Left ventricle myocardium superior (tissue), 1 donor: Measurements from ENCODE around the gene GABBR2. TPM values are rescaled to one million over a fixed set of nuclear protein-coding genes. Genes with fewer than 3 reads are reported as not detected.
A peak's percentile ranks its signal among the peaks of the same experiment; 100 is the strongest.
"Not testable (repeated sequence)": the region's sequence is repeated elsewhere in the genome, so short reads cannot be mapped to it uniquely, and the experiment has no call there.

Source experiments
- ATAC-seq: fragments of 200-7000 bp; cut with Tn5 transposase; one replicate; pipeline ENCODE4 v1.9.1; 2020; ENCODE audit warnings: mild to moderate bottlenecking, moderate library complexity
- DNase-seq: peaks from one replicate; pipeline ENCODE4 v3.0.0-alpha.2; 2020
- intact Hi-C: fragments of 100-400 bp; cut with micrococcal nuclease; formaldehyde crosslinking; loops from one replicate; pipeline ENCODE4 v1.11.0; 2022
- total RNA-seq: library from RNA; stranded (reverse); fragmentation: NEBNext Ultra II Directional; extraction: Animal tissue kit (Norgen Biotek cat#: 25700); gene quantifications from one replicate; pipeline ENCODE4 v1.2.1, GENCODE V29; 2021
- donor health status: DM: no; HTN: yes; CAD: no; lungs with severe emphysema.

The GABBR2 gene
- total RNA-seq, 1 donor from 2014 or later, result 0.62 TPM

DNA sequence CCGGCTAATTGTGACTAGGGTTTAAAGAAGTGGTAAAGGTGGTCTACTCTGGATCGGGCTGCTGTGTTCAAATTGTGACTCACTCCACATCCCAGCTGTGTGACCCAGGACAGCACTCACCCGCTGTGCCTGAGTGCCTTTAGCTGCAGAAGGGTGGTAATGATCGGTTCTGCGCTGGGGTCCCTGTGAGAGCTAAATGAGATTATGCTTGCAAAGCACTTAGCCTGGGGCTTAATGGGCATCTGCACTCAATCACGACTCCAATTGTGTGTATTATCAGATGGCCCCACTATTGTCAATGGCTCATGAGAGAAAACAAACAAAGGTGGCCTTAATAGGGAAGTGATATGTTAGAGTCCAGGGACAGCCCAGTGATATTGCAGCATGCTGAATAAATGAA, 428.2 kb downstream of the GABBR2 start:
- DNase-seq, result no peak
- intact Hi-C loops, result no loop called here
- ATAC-seq, result no peak

DNA sequence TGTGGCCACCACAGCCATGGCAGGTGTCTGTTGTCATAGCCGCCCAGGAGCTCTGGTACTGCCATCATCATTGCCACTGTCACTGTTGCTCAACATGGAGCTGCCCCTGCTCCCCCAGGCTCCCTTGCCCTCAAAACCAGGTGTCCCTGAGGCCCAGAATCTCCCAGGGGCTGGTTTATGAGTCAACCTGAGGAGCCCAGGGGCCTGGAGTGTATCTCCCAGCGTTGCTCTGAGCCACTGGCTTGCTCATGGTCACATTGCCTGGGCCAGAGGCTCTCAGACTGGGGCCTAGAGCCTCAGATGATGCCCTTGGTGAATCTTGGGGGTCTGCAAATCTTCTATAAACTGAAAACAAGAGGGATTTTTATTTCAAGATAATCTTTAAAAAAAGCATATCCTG, 428.6 kb downstream of the GABBR2 start:
- intact Hi-C loops, result no loop called here
- DNase-seq (no peak), ATAC-seq (no peak)

DNA sequence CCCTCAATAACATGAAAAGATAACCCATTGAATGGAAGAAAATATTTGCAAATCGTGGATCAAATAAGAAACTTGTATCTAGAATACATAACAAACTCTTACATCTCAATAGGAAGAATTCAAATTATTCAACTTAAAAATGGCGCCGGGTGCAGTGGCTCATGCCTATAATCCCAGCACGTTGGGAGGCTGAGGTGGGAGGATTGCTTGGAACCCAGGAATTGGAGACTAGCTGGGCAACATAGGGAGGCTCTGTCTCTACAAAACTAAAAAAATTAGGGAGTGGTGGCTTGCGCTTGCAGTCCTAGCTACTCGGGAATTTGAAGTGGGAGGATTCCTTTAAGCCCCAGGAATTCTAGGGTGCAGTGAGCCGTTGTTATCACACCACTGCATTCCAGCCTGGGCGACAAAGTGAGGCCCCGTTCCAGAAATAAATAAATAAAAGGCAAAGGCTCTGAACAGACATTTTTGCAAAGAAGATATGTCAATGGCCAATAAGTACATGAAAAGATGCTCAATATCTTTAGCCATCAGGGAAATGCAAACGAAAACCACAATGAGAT, 431.7 kb downstream of the GABBR2 start:
- DNase-seq (no peak), ATAC-seq (no peak)
- intact Hi-C loops, result no loop called here

DNA sequence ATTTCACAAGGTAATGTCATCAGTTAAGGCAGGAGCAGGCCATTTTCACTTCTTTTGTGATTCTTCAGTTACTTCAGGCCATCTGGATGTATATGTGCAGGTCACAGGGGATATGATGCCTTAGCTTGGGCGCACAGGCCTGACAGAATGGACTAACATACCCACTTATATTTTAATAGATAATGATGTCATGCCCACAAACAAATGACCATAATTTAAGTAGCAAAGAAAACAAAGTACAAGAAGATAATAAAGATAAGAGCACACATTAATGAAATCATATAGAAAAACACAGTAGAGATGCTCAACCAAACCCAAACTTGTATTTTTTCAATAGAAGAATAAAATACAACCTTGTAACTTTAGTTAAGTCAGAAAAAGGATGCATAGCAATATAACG, 433.6 kb downstream of the GABBR2 start:
- intact Hi-C loops, result no loop called here
- ATAC-seq (no peak), DNase-seq (no peak)

DNA sequence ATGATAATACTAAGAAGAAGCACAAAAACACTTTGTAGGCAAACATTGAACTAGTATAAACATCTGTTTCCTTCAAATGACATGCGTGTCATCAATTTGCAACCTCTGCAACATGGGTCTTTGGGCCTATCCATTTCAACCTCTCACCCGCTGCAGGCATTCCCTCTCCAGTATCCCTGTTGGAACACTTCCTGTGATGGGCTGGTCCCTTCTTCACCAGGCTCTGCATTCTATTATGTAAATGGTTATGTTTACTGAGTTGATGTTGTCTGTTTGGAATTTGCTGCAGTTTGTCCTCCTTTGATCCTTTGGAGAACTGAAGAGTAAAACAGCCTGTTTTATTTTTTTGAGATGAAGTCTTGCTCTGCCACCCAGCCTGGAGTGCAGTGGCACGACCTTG, 436.7 kb downstream of the GABBR2 start:
- no peak for DNase-seq
- ATAC-seq, result no peak
- intact Hi-C loops, result no loop called here

DNA sequence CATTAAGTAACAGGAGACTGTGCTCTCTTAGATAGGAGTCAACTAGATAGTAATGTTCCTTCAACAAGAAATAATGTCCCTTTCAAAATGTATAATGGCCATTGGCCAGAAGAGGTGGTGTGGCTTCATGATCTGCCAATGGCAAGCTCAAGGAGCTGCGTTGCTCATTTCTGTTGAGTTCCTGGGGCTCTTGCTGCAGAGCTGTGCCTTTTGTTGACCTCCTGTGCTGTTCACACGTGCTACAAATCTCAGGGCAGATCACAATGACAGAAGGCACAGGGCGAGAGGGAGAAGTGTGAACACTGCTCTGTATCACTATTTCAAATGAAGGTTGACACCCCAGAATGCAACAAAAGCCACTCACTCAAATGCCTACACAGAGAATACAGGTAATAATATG, 437.3 kb downstream of the GABBR2 start:
- ATAC-seq (no peak), DNase-seq (no peak)
- intact Hi-C loops, result no loop called here

DNA sequence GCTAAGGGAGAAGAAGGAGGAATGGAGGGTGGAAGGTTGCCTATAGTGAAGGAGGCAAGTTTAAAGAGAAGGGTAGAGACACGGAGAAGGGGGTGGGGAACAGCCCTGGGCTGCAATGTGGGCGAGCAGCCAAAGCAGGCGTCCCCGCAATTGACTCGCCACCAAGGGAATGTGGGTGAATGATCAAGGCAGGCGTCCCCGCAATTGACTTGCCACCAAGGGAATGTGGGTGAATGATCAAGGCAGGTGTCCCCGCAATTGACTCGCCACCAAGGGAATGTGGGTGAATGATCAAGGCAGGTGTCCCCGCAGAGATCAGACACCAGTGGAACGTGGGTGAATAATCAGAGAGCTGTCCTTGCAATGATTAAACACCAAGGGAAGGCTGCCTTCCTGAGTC, 438.5 kb downstream of the GABBR2 start:
- intact Hi-C loops, ATAC-seq, DNase-seq: not testable (repeated sequence)

DNA sequence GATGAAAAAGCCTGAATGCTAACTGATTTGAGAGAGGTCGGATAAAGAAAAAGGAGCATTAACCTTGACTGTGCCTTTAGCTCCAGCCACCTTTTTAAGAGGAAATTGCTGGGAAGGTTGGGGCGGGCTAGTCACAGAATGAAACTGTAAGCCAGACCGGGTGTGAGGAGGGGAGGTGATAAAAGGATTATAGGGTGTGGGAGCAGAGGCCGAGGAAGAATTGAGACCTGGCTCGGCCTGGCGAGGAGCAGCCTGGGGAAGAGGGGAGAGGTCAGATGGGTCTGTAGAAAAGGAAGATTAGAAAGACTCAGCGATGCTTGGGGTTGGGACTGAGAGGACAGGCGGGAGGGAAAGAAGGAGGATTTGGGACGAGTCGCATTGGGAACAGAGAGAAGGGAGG, 439.1 kb downstream of the GABBR2 start:
- ATAC-seq, intact Hi-C loops, DNase-seq: not testable (repeated sequence)

DNA sequence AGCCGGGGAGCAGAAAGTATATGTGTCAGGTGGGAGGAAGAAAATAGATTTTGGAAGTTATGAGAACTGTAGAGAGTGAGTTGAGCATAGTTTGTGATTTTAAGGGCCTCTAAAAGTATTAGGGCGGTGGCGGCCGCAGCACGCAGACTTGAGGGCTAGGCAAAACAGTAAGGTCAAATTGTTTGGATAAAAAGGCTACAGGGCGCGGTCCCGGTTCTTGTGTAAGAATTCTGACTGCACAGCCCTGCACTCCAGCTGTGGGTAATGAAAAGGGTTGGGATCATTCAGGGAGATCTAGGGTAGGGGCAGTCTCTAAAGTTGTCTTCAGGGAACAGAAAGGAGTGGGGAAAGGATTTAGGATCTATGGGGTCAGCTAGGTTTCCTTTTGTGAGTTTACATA, 441.2 kb downstream of the GABBR2 start:
- DNase-seq, intact Hi-C loops, ATAC-seq: not testable (repeated sequence)

DNA sequence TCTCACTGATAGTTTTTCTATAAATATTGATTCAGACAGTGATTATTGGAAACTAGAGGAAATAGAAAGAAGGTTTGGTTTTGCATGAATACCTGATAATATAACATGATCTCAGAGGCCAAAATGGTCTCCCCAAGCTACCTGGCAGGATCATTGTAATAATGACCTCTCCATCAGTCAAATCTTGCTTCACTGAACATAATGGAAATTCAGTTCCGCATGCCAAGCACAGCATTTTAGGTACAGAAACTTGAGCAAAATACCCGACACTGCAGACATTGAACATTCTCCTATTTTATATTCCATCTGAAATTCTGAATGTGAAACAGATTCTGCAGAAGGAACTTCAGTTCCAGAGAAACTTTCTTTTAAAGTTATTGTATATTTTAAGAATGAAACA, 444.2 kb downstream of the GABBR2 start:
- DNase-seq (no peak), ATAC-seq (no peak)
- intact Hi-C loops, result loop anchor here (5.0 kb wide), 3 partner anchors 57 to 342 kb away; partner anchors contain the start of gene TRMO

DNA sequence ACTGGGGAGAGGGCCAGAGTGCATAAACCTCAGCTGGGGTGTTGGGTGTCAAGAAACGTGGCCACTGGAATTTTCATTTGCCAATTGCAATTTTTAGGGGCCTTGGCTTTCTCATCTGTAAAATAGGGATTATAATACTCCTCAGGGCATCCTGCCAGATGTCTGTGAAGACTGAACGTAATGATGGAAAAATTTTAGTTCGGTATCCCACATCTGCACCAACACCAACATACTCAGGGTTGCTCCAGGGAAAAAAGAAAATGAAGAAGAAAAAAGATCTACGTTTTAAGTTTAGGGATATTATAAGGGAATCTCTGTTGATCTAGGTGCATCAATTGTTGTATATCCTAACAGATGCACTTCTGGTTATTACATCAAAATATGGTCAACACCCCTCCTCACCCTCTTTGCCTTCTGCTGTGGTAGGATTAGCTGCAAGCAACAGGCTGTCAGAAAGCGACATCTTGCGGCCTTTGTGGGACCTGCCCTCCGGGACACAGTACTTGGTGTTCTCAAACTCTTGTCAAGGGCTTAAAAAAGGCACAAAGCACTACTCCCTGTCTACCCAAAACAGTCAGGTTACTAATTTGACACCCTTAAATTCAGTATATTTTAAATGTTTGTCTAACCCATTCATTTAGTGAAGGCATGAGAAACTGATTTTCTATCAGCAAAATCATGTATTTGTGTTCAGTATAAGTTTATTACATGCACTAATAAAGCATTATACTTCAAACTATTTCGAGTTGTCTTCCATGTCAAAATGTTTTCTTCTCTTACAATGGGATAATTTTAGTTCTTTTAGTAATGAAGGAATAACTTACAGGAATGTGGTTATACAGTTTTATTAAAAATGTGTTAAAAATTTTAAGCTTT, 445.0 kb downstream of the GABBR2 start:
- peak; percentile 94 for ATAC-seq
- DNase-seq, result peak; percentile 81
- intact Hi-C loops, result loop anchor here (5.0 kb wide), 3 partner anchors 56 to 341 kb away; partner anchors contain the start of gene TRMO

DNA sequence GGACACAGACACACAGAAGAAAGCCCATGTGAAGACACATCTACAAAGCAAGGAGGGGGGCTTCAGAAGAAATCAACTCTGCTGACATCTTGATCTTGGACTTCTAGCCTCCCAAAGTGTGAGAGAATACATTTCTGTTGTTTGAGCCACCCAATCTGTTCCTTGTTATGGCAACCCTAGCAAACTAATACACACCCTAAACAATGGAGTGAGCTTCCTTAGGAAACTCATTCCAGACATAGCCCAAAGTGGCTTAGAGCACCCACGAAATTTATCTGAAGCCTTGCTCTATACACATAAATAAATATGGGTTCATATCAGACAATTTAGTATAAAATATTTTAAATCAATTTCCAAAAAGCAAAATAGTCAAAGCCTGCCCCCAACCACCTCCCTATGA, 445.7 kb downstream of the GABBR2 start:
- intact Hi-C loops, result loop anchor here (5.0 kb wide), 3 partner anchors 56 to 341 kb away; partner anchors contain the start of gene TRMO
- ATAC-seq (no peak), DNase-seq (no peak)

DNA sequence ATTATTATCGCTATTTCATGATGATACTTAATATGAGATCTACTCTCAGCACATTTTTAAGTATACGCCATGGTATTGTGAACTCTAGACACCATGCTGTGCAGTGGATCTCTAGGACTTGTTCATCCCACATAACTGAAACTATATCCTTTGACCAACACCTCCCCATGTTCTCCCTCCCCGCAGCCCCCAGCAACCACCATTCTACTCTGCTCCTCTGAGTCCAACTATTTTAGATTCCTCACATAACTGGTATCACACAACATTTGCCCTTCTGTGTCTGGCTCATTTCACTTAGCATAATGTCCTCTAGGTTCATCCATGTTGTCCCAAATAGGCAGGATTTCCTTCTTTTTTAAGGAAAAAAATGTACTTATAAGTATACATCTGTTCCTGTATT, 446.7 kb downstream of the GABBR2 start:
- ATAC-seq (no peak), DNase-seq (no peak)
- intact Hi-C loops, result loop anchor here (5.0 kb wide), 3 partner anchors 55 to 340 kb away; partner anchors contain the start of gene TRMO

DNA sequence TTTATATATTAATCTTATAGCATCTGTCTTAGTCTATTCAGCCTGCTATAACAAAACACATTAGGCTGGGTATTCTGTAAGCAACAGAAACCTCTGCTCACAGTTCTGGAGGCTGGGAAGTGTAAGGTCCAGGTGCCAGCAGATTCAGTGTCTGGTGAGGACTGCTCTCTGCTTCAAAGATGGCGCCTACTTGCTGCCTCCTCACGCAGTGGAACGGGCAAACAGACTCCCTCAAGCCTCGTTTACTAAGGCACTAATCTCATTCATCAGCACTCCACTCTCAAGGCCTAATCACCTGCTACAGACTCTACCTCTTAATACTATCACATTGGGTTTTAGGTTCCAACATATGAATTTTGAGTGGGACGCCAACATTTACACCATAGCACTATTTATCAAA, 448.1 kb downstream of the GABBR2 start:
- no peak for DNase-seq

DNA sequence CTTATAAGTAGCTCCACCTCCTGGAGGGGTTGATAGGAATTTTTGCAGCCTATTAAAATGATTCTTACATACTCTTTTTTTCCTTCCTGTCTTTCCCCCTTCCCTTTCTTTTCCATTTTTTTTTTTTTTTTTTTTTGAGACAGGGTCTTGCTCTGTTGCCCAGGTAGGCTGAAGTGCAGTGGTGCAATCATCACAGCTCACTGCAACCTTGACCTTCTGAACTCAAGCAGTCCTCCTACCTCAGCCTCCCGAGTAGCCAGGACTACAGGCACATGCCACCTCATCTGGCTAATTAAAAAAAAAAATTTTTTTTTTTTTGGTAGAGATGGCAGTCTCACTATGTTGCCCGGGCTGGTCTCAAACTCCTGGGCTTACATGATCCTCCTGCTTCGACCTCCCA, 448.9 kb downstream of the GABBR2 start:
- ATAC-seq (no peak), DNase-seq (no peak)
- intact Hi-C loops, result loop anchor here (5.0 kb wide), 3 partner anchors 52 to 337 kb away; partner anchors contain the start of gene TRMO

More for the DNA sequence above, 448.1 kb downstream of the GABBR2 start:
- intact Hi-C loops, result loop anchor here (5.0 kb wide), 3 partner anchors 53 to 338 kb away; partner anchors contain the start of gene TRMO
- no peak for ATAC-seq

DNA sequence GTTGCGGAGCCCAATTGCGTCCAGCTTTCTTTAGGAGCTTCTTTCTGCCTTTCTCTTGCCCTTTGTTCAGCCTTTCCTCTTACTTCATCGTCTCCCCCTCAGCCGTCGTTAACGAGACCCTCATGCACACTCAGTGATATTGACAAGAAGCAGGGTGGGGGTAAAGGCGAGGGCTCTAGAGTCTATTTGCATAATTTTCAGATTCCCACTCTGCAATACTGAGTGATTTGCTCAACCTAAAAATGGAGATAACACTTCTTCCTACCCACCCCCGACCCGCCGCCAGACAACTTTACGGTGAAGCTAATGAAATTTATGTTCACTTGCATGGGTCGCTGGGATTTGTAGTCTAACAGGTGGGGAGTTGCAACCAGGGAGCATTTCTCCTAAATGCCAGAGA, 452.0 kb downstream of the GABBR2 start:
- intact Hi-C loops, result no loop called here
- DNase-seq, result no peak
- ATAC-seq, result no peak

DNA sequence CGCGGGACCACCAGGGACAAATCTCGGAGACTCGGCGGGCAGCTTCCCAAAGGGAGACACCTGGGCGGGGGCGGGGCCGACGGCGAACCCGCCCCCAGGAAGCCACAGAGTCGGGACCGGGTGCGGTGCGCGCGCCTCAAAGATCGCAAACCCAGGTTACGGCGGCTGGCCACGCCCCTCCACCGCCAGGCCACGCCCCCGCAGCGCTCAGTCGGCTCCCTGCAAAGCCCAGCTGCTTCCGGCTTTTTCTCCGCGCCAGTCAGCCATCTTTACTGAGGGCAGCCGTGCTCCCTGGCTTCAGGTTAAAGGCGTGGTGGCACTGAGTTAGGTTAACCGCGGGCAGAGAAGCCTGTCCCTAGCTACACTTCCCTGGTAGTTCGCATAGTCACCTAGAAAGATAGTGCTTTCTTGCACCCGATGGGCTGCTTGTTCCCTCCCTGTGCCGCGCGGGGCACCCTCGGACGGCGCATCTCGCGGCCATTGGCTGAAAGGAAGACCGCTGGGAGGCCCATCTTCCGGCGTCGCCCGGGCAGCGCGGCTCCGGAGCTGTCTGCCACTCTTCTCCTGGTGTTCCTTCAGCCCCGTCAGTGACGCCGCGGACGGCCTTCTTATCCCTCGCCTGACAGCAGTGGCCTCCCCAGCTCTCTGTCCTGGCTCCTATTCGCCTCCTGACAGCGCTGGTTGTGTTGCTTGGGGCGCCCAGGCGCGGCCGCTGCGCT, 453.0 kb downstream of the GABBR2 start, which contains the start of gene TBC1D2:
TBC1D2 (minus strand) TSS at position 72 of the 719 bp plus-strand sequence. CDS start 108 bp downstream, outside the sequence.
- intact Hi-C loops, result no loop called here
- ATAC-seq (peak; percentile 98), DNase-seq (peak; percentile 98)

DNA sequence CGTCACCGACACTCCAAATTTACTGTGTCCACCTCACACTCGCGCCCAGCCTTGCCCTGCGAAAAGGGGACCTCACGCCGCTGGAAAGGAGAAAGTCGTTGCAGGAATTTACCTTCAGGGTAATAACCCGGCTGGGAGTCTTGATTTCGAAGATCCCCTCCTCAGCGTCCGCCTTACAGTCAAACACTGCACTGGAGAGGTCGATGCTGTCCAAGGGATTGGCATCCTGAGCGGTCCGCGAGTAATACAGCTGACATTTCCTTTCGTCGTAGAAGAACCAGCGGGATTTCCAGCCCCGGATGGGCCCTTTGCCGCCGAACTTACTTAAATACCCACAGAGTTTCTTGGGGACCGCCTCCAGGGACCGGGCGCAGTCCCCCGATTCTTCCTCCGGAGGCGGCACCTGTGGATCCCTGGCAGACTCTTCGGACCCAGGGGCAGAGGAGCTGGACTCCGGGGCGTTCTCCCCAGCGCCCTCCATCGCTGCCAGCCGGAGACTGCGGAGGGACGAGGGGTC, 453.6 kb downstream of the GABBR2 start:
- DNase-seq (no peak), ATAC-seq (peak; percentile 9)
- intact Hi-C loops, result no loop called here
